IPS DF 4.7 (cell line): ENCODE data around the gene GJC1.
"Not testable (repeated sequence)": the region's sequence is repeated elsewhere in the genome, so short reads cannot be mapped to it uniquely, and the experiment has no call there.

Experiments
- DNase-seq: peaks from one replicate; pipeline ENCODE4 v3.0.0-alpha.2; 2013; ENCODE audit warnings: low spot score; ENCODE audit errors: extremely low read depth

GJC1 gene

DNA sequence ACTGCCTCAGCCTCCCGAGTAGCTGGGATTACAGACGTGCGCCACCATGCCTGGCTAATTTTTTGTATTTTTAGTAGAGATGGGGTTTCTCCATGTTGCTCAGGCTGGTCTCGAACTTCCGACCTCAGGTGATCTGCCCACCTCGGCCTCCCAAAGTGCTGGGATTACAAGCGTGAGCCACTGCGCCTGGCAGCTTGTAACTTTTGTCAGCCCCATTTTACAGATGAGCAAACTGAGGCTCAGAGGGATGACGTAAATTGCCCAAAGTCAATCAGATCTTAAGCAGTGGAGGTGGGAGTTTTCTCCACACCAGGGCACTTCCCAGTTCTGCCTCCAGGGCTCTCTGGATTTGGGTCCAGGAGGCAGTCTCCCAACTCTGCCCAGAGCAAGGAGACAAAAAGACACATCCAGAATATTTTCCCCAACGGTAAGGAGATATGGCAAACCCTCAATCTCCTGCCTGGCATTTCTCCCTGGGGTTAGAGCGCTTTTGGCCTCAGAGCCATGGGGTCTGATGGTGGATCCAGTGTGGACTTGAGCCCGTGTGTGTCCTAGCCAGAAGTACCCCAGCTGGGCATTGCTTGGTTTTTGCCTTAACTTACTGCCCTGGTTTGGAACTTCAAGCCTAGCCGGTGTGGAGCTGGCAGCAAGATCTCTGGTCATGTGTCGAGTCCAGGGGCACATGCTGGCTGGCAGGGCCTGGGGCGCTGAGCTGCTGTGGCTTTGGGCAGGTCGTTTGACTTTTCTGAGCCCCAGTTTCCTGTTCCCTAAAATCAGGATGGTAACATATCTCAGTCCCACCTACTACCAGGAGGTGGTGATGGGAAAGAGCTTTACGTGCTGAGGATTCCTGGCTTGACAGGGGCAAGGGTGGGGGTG is 67.9 kb downstream of the GJC1 start:
- DNase-seq, result no peak

DNA sequence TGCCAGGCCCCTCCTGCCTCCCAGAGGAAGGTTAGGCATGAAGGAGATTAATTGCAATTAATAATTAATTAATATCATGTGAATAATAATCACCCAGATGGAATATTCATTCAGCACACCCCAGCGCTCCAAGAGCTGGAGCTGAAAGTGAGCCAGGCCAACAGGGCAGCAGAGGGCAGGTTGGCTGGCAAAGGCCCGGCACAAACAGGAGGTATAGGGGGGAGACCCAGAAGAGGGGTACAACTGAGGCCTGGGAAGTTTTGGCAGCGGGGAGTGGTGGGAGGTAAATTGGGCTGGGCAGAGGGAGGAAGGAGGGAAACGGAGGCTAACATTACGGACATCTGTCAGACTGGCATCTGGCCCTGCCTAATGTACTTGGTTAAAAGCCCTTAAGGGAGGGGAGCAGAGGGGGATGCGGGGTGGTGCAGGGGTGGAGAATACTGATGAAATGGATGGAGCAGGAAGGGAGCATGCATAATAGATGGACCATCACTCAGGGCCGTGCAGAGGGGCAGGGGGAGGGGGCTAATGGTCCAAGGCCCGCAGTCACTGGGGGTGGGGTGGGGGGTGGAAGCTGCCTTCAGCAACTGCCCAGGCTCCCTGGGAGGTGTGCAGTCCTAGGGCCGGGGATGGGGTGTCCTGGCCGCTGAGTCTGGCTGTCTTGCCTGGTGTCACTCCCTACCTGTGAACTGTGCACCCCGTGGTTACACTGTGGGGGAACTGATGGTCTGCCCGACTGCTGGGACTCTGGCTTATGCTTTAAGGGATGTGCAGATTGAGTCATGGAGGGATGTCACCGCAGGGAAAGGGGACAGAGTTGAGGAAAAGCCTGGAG is 69.4 kb downstream of the GJC1 start:
- DNase-seq, result no peak

DNA sequence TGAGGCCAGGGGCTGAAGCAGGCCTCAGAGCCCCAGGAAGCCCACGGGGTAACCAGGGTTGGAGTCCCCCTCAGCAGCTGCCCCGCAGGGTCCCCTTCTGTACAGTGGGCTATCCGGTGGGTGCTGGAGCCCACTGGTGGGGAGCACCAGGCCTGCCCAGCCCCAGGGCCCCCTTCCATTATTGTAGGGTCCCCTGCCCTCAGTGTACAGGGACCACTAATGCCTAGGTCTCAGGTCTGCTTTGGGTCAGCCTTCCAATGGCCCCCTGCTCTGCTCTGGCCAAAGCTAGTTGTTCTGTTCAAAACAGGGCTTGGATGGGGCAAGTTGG is 70.2 kb downstream of the GJC1 start:
- DNase-seq, result no peak

DNA sequence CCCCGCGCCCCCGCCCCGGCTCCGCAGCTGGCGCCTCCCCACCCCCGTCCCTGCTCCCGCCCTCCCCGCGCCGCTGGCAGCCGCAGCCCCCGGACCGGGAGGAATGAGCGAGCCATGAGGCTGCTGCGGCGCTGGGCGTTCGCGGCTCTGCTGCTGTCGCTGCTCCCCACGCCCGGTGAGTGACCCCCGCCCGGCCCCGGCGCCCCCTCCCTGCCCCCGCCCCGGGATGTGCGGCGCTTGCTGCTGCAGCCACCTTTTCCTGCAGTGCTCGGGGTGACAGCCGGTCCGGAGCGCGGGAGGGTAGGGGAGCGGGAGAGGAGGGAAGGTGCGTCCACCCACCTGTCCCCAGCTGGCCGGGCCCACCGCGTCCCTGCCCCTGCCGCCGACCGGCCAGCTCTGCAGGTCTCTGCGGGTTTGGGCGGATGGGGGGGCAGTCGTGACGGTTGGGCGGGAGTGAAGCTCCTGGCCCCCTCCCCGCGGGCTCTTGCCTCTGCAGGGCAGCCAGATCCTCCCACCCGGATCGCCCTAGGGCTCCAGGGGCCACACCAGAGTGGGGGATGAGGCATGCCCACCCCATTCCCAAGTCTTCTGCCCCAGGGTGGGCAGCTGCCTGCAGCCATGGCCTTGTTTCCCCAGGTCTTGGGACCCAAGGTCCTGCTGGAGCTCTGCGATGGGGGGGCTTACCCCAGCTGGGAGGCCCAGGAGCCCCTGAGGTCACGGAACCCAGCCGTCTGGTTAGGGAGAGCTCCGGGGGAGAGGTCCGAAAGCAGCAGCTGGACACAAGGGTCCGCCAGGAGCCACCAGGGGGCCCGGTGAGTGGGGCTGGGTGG is 70.8 kb downstream of the GJC1 start:
- DNase-seq, result no peak

DNA sequence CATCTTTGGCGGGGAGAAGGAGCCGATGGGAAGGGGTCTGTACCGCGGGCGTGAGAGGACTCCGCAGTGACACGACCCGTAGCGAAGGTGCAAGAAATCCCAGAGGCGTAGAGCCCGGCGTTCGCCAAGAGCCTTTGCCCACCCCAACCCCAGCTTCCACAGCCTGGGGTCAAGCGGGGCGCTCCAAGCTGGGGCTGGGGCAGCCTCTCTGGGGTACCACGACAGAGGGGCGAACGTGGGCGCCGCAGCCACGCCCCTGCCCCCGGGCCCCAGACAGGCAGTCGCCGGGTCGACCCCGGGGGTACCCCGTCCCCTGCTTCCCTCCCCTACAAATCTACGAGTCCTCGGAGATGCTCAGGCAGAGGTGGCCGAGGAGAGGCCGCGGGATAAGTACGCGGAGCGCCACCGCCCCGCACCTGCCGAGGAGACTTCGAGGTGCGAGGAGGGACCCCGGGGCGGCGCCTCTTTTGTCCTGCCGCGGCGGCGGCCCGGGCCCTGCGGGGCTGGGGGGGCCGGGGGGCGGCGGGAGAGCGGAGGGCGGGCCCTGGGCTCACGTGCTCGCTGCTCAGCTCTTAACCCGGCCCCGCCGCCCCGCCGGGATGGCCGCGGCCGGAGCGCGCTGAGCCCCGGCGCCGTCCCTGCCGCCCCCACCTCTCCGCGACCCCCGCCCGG is 71.5 kb downstream of the GJC1 start, which contains the start of gene ADAM11:
Gene ADAM11, plus strand, starts transcription at position 575 of the 672 bp plus-strand sequence. CDS start 212 bp downstream, outside the sequence.
- DNase-seq, result no peak

DNA sequence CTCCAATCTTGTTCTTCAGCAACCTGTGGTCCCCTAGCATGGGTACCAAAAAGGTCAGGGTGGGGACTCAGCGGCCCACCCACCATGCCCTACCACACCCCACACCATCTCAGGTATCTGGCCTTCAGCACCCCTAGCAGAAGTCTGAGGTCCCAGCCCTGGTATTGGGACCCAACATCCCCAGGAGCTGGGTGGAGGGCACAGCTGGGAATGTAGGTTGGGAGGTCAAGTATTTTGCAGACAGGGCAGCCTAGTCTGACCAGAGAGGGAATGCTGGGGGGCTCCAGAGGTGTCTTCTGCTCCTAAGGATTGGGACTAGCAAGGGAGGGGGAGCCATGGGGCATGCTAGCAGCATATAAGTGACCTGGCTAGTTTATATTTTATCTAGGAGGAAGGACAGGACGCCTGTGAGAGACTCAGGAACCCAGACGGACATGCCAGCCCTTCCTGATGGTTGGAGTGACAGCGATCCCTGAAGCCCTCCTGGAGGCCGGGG is 72.1 kb downstream of the GJC1 start:
- no peak for DNase-seq

DNA sequence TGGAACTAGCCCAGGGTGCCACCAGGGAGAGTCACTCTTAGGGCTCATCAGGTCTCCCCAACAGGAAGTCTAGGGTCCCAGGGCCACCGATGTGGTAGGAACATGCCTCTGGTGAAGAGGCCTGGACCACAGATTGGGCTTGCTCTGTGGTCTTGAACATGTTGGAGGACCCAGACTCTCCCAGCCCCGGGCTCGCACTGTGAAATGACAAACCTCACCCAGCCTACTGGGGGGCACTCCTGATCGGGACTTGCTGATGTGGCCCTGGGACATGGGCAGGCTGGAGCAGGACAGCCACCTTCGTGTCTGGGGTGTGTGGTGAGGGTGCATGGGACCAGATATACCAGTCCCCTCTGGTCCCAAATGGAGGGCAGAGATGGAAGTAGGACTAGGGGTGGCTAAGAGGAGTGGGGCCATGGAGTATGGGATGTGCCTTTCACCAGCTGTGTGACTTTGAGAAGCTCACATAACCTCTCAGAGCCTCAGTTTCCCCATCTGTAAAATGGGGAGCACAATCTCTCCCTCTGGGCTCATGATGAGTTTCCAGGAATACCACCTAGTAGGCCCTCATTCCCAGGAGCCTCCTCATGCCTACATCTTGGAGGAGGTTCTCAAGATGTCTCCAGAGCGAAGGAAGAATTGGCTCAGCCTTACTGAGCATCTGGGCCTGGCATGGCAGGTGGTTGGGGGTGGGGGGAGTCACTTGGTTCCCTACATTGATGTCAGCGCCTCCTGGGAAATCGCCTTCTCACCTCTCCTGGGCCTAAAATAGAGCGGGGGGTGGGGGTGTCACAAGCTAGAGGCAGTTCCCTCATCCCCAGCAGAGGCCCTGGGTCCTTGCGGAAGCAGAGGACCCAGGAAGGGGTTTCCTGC is 72.8 kb downstream of the GJC1 start:
- DNase-seq, result no peak

DNA sequence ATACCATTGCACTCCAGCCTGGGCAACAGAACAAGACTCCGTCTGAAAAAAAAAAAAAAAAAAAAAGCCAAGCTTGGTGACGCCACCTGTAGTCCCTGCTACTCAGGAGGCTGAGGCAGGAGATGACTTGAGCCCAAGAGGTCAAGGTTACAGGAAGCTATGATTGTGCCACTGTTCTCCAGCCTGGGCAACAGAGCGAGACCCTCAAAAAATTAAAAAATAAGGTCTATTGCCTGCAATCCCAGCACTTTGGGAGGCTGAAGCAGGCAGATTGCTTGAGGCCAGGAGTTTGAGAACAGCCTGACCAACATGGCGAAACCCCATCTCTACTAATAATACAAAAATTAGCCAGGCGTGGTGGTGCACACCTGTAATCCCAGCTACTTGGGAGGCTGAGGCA is 74.9 kb downstream of the GJC1 start:
- DNase-seq, result not testable (repeated sequence)

DNA sequence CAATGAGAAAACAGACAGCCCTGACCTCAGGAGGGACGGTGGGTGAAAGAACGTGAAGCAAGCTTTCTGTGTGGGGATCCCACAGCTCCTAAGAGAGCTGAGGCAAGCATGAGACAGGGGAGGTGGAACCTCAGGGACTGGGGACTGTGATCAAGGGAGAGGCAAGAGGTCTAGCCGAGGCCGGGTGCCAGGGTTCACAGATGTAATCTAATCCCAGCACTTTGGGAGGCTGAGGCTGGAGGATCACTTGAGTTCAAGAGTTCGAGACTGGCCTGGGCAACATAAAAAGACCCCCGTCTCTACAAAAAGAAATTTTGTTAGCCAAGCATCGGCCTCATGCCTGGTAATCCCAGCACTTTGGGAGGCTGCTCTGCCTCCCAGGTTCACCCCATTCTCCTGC is 75.8 kb downstream of the GJC1 start:
- DNase-seq, result no peak

DNA sequence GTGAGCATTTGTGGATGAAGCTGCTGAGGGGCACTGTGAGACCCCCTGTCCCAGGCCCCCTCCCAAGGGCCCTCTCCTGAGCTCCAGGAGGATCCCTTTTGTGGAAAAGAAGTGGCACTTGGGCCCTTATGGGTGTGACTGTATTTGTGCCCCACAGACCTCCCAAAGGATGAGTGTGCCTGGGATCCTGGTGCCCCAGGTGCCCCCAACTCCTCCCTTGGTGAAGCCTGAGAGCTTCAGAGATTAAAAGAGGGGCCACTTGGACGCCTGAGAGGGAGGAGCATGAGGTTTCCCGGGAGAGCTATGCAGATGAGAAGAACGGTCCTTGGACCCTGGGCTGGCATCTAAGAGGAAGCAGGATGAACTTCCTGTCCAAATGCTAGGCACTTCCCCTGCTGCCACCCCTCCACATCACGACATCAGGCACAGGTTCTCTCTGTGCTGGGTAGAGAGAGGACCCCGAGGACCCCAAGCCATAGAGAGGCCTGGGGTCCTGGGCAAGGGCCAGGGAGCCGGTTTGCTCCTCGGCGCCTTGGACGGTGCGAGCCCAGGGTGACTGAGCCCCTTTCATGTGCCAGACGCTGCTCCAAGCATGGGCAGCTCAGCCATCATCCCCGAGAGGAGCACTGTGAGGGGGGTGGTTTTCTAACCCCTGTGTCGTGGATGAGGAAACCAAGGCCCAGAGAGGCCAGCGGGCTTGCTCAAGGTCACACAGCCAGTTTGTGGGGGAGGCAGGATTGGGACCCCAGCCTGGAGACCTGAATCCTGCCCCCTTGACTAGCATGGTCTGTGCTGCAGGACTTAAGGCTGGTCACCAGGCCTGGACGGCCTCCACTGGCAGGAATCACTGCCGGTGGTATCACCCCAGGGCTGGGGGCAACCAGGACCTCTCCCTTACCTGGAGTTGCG is 76.9 kb downstream of the GJC1 start:
- DNase-seq, result no peak

DNA sequence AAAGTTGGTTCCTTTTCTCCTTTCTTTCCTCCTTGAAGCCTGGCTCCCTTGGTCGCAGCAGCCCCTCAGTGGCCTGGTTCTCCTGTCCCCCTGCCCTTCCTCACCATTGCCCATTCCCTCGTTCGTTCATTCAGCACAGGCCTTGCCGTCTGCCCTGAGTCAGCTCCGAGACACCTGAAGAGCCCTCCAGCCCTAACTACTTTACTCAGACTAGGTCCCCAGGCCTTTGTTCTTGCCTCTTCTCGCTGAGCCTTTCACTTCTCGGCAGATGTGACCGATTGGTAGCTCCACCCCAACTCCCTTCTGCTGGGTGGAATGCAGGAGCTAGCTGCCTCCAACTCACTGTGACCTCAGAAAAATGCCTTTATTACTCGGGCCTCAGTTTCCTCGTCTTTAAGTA is 78.3 kb downstream of the GJC1 start:
- DNase-seq, result no peak

DNA sequence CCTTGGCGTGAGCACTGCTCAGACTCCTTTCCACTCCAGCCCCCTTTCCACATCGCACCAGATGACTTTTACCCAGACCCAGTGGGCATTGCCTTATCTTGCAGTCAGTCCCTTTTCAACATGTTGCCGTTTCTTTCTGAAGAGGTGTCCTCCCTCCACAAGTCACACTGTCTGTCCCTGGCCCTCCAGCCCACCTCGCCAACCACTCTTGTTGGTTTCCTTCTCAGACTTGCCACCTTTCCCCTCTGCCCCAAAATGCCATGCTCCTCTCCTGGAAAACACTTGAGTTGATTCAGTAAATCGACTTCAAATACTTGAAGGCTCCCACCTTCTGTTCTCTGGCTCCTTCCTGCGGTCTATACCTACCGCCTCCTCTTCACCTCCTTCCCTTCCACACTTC is 78.8 kb downstream of the GJC1 start:
- no peak for DNase-seq

DNA sequence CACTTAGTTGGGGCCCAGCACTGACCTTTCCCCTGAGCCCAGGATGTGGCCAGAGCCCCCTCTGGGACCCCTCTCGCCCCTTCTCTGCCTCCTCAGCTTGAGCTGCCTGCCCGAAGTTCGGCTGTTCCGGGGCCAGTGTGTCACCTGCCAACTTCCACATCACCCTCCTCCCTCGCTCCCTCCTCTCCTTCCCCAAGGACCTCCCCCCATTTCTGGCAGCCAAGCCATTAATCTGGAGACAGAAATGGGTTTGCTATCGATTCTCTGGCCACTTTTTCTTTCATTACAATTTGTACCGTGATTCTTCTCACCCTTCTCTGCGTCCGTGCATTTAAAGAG is 80.1 kb downstream of the GJC1 start:
- no peak for DNase-seq

DNA sequence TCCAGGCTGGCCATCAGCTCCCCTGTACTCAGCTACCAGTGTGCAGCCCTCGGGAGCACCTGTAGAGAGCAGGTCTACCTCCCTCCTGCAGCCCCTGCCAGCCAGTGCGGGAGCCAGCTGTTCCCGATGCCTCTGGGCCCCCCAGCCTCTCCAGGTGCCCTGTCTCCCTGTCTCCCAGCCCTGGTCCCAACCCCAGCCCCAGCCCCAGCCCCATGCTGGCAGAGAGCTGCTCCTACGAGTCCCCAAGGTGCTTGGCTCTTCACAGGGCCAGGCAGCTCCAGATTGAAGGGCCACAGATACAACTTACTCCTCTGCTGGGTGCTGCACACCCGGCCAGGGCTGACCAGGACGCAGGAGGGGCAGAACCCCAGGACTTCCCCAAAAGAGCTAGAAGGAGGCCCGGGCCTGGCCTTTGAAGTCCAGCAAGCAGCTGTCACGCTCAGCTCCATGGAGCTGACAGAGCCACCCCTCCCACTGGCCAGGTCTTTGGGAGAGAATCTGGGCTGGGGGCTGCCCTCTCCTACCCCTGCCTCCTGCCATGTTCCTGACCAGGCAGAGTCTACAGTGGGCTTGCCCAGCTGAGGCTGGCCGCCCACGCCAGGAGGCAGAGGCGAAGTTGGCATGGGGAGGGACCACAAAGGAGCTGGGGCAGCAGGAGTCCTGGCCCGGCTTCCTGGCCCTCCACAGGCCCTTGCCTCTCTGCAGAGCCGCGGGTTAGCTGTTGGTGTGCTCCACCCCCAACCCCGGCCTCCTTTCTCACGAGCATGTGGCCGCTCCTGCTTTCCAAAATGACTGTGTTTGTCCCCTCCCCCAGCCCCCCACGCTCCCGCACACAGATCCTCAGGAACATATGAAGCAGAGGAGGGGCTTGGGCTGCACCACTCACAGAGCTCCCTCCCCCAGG is 80.8 kb downstream of the GJC1 start:
- no peak for DNase-seq
